Gastrocnemius medialis (tissue), 4 donors: ENCODE results near the gene WDSUB1. TPM values are rescaled to one million over a fixed set of nuclear protein-coding genes. Genes with fewer than 3 reads are reported as not detected.

ENCODE experiments used
- ATAC-seq, 2 donors: fragments of 150-250 bp; one replicate each; pipeline ENCODE4 v1.9.1; 2016
- DNase-seq, 2 donors: peaks; one replicate each; pipeline ENCODE4 v3.0.0-alpha.2; 2019
- H3K27ac ChIP-seq, 4 donors: fragments of 200-600 bp; sonication (generic); 1 replicate in 1 of 4; 2 replicates in 3 of 4; pipeline ENCODE4 v1.5.1; 2016 to 2018; ENCODE audit warnings: mild to moderate bottlenecking in 2 of 4, moderate library complexity in 1 of 4
- H3K27me3 ChIP-seq, 3 donors: fragments of 200-600 bp; sonication (generic) in 2 of 3; 1 replicate in 1 of 3; 2 replicates in 2 of 3; pipeline versions ENCODE4 v1.5.1 to v1.6.0; 2016 to 2019; ENCODE audit warnings: mild to moderate bottlenecking in 1 of 3, moderate library complexity in 1 of 3
- H3K36me3 ChIP-seq, 2 donors: fragments of 200-600 bp; sonication (generic) in 1 of 2; one replicate each; pipeline ENCODE4 v1.5.1; 2017 to 2018
- H3K4me1 ChIP-seq, 2 donors: fragments of 200-600 bp; sonication (generic) in 1 of 2; one replicate each; pipeline ENCODE4 v1.5.1; 2016 to 2017; ENCODE audit warnings: mild to moderate bottlenecking in 2 of 2
- H3K4me3 ChIP-seq, 4 donors: fragments of 200-600 bp; sonication (generic) in 3 of 4; 1 replicate in 1 of 4; 2 replicates in 3 of 4; pipeline ENCODE4 v1.5.1; 2016 to 2019; ENCODE audit warnings: mild to moderate bottlenecking in 2 of 4
- H3K9me3 ChIP-seq, 3 donors: fragments of 200-600 bp; sonication (generic) in 2 of 3; 1 replicate in 1 of 3; 2 replicates in 2 of 3; pipeline ENCODE4 v1.5.1; 2016 to 2019
- CTCF ChIP-seq, 5 experiments: fragments of 450-650 bp in 3 of 5; fragments of 200-600 bp in 2 of 5; sonication (generic) in 2 of 5; IDR thresholded peaks in 4 of 5; conservative IDR thresholded peaks in 1 of 5; 1 replicate in 4 of 5; 2 replicates in 1 of 5; pipeline ENCODE4 v1.5.1; 2016 to 2019; ENCODE audit warnings: antibody characterized with exemption in 5 of 5, mild to moderate bottlenecking in 3 of 5, moderate library complexity in 3 of 5
- POLR2A ChIP-seq, 2 donors: fragments of 450-650 bp; IDR thresholded peaks; one replicate each; pipeline ENCODE4 v1.6.1; 2017; ENCODE audit warnings: antibody characterized with exemption in 2 of 2, mild to moderate bottlenecking in 2 of 2, moderate library complexity in 2 of 2
- in situ Hi-C, 4 donors: fragments of 200-750 bp; cut with MboI; loops; one replicate each; pipeline versions ENCODE4 v1.15.0 to v1.8.0; 2017; ENCODE audit warnings: low sequenced_read_pairs in 4 of 4
- intact Hi-C: fragments of 100-400 bp; cut with DNase I; formaldehyde crosslinking; loops from one replicate; pipeline ENCODE4 v1.15.1; 2023; ENCODE audit warnings: low total_unique reads
- total RNA-seq, 4 donors: library from RNA; depleted of rRNA; stranded (reverse); fragments of >200 nt; gene quantifications; one replicate each; pipeline versions ENCODE4 v1.1.0 to v1.2.3, GENCODE V29; 2016

The WDSUB1 gene
- total RNA-seq, 4 donors from 2014 or later: 1.4 to 3.1 (median 2.5) TPM

- ATAC-seq (no peak), DNase-seq (no peak)
- Histone ChIP-seq H3K27ac (no peak overlapping the region), H3K4me3 (no peak overlapping the region), H3K27me3 (no peaks in the 10 kb centered on the region), H3K36me3 (peaks cover 3 to 17% of the 10 kb centered on the region in 2 donors), H3K9me3 (no peaks in the 10 kb centered on the region), H3K4me1 (no peaks in the 10 kb centered on the region)
- TF ChIP-seq POLR2A (IDR thresholded peaks at IDR 0.05) (no peak), CTCF (IDR thresholded peaks at IDR 0.05 in 4 of 5, conservative IDR thresholded peaks at IDR 0.05 in 1 of 5) (no peak)
- in situ Hi-C loops (no loop called here), intact Hi-C loops (no loop called here)
Measured at GRCh38 chr2:159270744-159271379, 15.6 kb downstream of the WDSUB1 start.

GRCh38 chr2:159267921-159268320 is 18.6 kb downstream of the WDSUB1 start:
- Histone ChIP-seq H3K27me3 (no peaks in the 10 kb centered on the region), H3K9me3 (no peaks in the 10 kb centered on the region), H3K4me3 (no peak overlapping the region), H3K36me3 (peaks cover 3 to 11% of the 10 kb centered on the region in 2 donors), H3K4me1 (no peaks in the 10 kb centered on the region), H3K27ac (no peak overlapping the region)
- no peak for DNase-seq
- TF ChIP-seq POLR2A (IDR thresholded peaks at IDR 0.05) (no peak), CTCF (IDR thresholded peaks at IDR 0.05 in 4 of 5, conservative IDR thresholded peaks at IDR 0.05 in 1 of 5) (no peak)
- in situ Hi-C loops (no loop called here), intact Hi-C loops (no loop called here)
- no peak for ATAC-seq

- peaks cover 3 to 5% of the 10 kb centered on the region in 2 donors for H3K36me3 ChIP-seq
- TF ChIP-seq POLR2A (IDR thresholded peaks at IDR 0.05) (no peak), CTCF (IDR thresholded peaks at IDR 0.05 in 4 of 5, conservative IDR thresholded peaks at IDR 0.05 in 1 of 5) (no peak)
- no peaks in the 10 kb centered on the region for H3K4me1 ChIP-seq
- in situ Hi-C loops: no loop called here
- ATAC-seq: no peak
- intact Hi-C loops: no loop called here
- no peaks in the 10 kb centered on the region for H3K27me3 ChIP-seq
- H3K4me3 ChIP-seq: no peak overlapping the region
- DNase-seq: no peak
- H3K9me3 ChIP-seq: no peaks in the 10 kb centered on the region
- H3K27ac ChIP-seq: no peak overlapping the region
Measured at GRCh38 chr2:159266554-159266953, 19.9 kb downstream of the WDSUB1 start.

- ATAC-seq (no peak), DNase-seq (no peak)
- H3K27me3 ChIP-seq: no peaks in the 10 kb centered on the region
- no peaks in the 10 kb centered on the region for H3K4me1 ChIP-seq
- in situ Hi-C loops: no loop called here
- TF ChIP-seq POLR2A (IDR thresholded peaks at IDR 0.05): no peak
- TF ChIP-seq CTCF (IDR thresholded peaks at IDR 0.05 in 4 of 5, conservative IDR thresholded peaks at IDR 0.05 in 1 of 5): no peak
- H3K9me3 ChIP-seq: no peaks in the 10 kb centered on the region
- H3K4me3 ChIP-seq: no peak overlapping the region
- H3K27ac ChIP-seq: no peak overlapping the region
- no peaks in the 10 kb centered on the region for H3K36me3 ChIP-seq
- intact Hi-C loops: no loop called here
Measured at GRCh38 chr2:159265171-159265576, 21.3 kb downstream of the WDSUB1 start.

- H3K4me3 ChIP-seq: no peak overlapping the region
- no peaks in the 10 kb centered on the region for H3K27me3 ChIP-seq
- in situ Hi-C loops (no loop called here), intact Hi-C loops (no loop called here)
- no peak for DNase-seq
- no peak for TF ChIP-seq POLR2A (IDR thresholded peaks at IDR 0.05)
- no peak for TF ChIP-seq CTCF (IDR thresholded peaks at IDR 0.05 in 4 of 5, conservative IDR thresholded peaks at IDR 0.05 in 1 of 5)
- no peaks in the 10 kb centered on the region for H3K9me3 ChIP-seq
- H3K36me3 ChIP-seq: no peaks in the 10 kb centered on the region
- H3K27ac ChIP-seq: no peak overlapping the region
- H3K4me1 ChIP-seq: no peaks in the 10 kb centered on the region
- no peak for ATAC-seq
Measured at GRCh38 chr2:159262904-159263303, 23.6 kb downstream of the WDSUB1 start.
